Measurements from ENCODE around the gene TIAM1.

DNA sequence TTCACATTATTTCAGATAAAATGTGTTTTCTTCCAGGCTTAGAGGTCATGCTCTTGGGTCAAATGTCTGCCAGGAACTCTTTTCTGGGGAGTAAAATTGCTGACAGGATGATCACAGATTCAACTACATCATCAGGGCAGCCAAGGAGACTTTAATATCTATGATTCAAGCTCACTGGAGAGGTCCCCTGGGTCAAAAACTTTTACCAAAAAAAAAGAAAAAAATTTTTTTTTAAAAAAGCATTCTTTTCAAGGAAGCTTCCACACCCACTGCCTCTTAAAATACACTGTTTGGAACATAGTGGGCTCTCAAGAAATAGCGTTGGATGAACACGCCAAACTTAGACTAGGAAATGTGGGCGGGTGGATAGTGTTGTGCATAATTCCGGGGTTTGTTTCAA, 81.3 kb downstream of the TIAM1 start:
- TF ChIP-seq, protein P1, sequence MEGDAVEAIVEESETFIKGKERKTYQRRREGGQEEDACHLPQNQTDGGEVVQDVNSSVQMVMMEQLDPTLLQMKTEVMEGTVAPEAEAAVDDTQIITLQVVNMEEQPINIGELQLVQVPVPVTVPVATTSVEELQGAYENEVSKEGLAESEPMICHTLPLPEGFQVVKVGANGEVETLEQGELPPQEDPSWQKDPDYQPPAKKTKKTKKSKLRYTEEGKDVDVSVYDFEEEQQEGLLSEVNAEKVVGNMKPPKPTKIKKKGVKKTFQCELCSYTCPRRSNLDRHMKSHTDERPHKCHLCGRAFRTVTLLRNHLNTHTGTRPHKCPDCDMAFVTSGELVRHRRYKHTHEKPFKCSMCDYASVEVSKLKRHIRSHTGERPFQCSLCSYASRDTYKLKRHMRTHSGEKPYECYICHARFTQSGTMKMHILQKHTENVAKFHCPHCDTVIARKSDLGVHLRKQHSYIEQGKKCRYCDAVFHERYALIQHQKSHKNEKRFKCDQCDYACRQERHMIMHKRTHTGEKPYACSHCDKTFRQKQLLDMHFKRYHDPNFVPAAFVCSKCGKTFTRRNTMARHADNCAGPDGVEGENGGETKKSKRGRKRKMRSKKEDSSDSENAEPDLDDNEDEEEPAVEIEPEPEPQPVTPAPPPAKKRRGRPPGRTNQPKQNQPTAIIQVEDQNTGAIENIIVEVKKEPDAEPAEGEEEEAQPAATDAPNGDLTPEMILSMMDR (conservative IDR thresholded peaks at IDR 0.05; ENCODE audit: low read length): no peak
- no peak for TF ChIP-seq EZH2phosphoT487 (IDR thresholded peaks at IDR 0.05; ENCODE audit: borderline replicate concordance, low read depth, low read length)
